ENCODE measurements around the gene GALNT17.

- TF ChIP-seq, protein P1, sequence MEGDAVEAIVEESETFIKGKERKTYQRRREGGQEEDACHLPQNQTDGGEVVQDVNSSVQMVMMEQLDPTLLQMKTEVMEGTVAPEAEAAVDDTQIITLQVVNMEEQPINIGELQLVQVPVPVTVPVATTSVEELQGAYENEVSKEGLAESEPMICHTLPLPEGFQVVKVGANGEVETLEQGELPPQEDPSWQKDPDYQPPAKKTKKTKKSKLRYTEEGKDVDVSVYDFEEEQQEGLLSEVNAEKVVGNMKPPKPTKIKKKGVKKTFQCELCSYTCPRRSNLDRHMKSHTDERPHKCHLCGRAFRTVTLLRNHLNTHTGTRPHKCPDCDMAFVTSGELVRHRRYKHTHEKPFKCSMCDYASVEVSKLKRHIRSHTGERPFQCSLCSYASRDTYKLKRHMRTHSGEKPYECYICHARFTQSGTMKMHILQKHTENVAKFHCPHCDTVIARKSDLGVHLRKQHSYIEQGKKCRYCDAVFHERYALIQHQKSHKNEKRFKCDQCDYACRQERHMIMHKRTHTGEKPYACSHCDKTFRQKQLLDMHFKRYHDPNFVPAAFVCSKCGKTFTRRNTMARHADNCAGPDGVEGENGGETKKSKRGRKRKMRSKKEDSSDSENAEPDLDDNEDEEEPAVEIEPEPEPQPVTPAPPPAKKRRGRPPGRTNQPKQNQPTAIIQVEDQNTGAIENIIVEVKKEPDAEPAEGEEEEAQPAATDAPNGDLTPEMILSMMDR (conservative IDR thresholded peaks at IDR 0.05; ENCODE audit: low read depth, low read length), result no peak
- TF ChIP-seq EZH2 (IDR thresholded peaks at IDR 0.05; ENCODE audit: borderline replicate concordance, low read depth, low read length, poor library complexity, severe bottlenecking), result no peak
Observed at GRCh38 chr7:71130031-71130679, 1.8 kb upstream of the GALNT17 start.

Measured in A673 (cell line).